Stimulated activated CD4-positive, alpha-beta T cell treated with anti-CD3 and anti-CD28 coated beads, Interleukin-1b, Interleukin-23, amount 100 ng/mL, for 24 hours (primary cell): ENCODE data around the gene RASGRF2.

Experiments used
- DNase-seq, 4 experiments: peaks; one replicate each; pipeline ENCODE4 v3.0.0-alpha.2; 2020; ENCODE audit warnings: low read depth in 4 of 4, low spot score in 1 of 4

Gene RASGRF2, protein sequence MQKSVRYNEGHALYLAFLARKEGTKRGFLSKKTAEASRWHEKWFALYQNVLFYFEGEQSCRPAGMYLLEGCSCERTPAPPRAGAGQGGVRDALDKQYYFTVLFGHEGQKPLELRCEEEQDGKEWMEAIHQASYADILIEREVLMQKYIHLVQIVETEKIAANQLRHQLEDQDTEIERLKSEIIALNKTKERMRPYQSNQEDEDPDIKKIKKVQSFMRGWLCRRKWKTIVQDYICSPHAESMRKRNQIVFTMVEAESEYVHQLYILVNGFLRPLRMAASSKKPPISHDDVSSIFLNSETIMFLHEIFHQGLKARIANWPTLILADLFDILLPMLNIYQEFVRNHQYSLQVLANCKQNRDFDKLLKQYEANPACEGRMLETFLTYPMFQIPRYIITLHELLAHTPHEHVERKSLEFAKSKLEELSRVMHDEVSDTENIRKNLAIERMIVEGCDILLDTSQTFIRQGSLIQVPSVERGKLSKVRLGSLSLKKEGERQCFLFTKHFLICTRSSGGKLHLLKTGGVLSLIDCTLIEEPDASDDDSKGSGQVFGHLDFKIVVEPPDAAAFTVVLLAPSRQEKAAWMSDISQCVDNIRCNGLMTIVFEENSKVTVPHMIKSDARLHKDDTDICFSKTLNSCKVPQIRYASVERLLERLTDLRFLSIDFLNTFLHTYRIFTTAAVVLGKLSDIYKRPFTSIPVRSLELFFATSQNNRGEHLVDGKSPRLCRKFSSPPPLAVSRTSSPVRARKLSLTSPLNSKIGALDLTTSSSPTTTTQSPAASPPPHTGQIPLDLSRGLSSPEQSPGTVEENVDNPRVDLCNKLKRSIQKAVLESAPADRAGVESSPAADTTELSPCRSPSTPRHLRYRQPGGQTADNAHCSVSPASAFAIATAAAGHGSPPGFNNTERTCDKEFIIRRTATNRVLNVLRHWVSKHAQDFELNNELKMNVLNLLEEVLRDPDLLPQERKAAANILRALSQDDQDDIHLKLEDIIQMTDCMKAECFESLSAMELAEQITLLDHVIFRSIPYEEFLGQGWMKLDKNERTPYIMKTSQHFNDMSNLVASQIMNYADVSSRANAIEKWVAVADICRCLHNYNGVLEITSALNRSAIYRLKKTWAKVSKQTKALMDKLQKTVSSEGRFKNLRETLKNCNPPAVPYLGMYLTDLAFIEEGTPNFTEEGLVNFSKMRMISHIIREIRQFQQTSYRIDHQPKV (N-terminal part only)

DNA sequence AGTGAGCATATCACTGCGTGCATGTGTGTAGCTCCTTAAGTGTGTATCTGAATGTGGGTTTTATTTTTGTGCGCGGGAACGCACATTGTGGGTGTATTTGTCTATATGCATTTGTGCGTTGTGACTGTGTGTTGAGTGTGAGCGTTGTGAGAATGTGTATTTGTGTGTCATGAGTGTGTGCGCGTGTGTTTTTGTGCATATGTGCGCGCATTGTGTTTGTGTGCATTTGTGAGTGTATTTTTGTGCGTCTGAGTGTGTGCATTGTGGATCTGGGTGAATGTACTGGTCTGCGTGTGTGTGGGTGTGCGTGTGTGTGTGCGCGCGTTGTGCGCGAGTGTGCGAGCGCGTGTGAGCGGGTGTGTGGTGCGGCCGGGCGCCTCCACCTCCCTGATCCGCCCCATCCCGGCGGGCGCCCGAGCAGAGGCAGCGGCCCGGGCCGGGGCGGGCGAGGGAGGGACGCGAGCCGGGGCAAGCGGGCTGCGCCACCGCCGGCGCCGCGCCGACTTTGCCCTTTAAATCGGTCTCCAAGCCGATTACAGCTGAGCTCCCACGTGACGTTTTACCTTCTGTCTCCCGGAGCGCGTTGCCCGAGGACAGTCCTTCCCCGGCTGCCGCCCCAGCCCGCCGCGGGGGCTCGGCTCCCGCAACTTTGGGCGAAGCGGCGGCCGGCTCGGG is at the start of gene RASGRF2:
TSS of gene RASGRF2 (plus strand) at position 596 of the 675 bp plus-strand sequence. CDS start 376 bp downstream, outside the sequence.
- DNase-seq: peak in 3 of 4 experiments; percentile 9 to 25 (median 25)

DNA sequence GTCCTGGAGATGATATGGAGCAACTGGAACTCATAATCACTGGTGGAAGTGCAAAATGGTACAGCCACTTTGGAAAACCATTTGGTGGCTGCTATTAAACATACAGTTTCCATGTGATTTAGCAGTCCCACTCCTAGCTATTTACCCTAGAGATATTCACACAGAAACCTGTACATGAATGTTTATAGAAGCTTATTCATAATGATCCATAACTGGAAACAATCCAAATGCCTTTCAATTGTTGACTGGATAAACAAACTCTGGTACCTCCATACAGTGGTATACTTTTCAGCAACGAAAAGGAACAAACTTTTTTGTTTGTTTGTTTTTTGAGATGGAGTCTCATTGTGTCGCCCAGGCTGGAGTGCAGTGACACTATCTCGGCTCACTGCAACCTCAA is 47.7 kb upstream of the RASGRF2 start:
- no peak for DNase-seq

DNA sequence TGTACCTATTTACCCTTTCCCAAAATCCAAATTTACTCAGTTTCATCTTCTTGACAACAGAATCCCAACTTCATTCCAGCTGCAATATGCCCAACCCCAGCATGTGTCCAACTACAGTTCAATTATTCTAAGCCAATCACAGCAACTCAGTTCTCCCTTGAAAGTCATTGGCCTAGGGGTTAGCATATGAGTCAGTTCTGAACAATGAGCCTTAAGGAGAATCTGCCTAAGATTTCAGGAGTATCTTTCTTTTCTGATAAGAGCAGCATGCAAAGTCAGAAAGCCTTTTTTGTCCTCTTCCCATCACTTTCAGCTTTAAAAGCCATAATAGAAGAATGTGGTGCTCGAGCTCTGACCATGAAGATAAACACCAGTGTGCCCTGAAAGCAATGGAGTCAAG is 44.4 kb upstream of the RASGRF2 start:
- no peak for DNase-seq

DNA sequence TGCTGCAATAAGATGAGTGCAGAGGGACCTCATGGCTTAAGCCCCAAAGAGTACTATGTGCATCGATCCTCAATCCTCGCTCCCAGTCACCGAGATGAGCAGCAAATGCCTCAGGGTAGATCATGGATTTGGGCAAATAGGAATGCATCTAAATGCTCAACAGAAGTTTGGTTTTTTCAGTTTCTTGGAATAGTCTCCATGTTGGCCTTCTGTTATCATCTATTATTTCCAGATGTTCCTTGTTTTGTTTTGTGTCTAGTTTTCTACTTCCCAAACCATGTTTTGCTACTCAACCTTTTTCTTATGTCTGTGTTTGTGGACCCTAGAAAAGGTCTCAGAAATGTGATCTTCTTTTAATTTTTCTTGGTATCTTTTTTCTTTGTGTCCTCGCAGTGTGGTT is 43.5 kb upstream of the RASGRF2 start:
- no peak for DNase-seq

DNA sequence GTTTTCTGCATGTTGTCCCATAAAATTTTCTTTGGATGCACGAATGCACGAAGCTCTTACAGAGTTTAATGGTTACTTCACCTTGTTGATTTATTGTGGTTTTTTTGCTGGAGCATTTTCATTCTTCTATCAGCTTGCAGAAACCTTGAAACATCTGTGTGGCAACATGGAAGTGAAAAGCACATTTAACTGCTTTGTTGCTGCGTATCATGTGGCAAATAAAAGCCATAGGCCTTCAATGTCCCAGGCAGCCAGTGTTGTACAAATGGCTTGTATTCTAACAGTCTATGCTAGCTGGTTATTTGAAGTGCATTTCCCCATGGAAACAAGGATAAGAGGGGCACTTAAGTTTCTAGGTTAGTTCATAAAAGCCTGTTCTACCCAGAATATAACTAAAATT is 42.5 kb upstream of the RASGRF2 start:
- DNase-seq: no peak

DNA sequence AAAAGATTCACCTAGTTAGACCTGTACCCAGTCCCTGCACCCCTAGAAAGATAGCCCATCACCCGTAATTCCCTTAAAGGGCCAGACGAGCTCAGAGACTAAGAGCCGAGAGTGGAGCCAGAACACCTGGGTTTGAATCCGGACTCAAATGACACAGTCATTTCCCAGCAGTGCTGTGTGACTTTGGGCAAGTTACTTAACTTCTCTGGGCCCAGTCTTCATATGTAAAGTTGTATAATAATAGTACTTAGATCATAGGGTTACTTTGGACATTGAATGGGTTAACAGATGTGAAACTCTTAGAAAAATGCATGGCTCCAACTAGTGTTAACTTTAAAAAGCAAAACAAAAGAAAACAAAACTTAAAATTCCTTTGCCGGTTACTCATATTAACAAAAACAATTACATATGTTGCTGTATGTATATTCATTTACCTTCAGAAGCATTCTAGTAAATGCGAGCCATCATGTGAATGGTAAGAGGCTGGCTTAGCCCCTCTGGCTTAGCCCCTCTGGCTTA is 40.4 kb upstream of the RASGRF2 start:
- no peak for DNase-seq

DNA sequence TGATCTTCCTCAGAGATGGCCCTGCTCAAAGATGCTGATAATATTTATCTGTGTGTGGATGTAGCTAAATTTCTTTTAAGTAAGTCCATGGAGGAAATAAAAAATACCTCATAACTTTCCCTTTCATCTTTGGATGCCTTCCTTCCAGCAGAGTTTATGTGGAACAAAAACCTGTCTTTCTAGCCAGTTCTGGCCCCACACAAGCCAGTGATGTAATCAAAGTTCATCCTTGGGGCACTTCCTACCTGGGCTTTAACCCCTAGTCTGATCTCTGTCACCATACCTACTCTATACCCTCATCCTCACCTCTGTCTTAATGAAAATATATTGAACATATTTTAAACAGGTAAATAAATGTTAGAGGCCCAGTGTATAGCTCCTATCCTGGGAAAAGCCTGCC is 39.8 kb upstream of the RASGRF2 start:
- no peak for DNase-seq

DNA sequence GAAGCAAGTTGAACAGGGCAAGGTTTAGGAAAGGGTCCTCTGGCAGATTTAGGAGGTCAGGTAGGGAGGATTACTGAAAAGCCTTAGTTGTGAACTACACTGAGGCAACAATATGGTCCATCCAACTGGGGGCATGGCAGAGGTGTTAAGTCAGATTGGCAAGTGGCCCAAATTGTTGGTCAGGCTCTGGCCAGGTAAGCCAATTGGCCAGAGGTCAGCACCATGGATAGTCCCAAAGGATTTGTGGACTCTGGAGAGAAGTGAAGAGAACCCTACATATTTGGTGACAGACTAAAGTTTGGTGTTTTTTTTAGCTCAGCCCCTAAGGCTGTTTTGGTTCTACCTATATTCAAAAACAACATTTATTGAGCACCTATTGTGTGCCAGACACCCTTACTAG is 39.1 kb upstream of the RASGRF2 start:
- no peak for DNase-seq

DNA sequence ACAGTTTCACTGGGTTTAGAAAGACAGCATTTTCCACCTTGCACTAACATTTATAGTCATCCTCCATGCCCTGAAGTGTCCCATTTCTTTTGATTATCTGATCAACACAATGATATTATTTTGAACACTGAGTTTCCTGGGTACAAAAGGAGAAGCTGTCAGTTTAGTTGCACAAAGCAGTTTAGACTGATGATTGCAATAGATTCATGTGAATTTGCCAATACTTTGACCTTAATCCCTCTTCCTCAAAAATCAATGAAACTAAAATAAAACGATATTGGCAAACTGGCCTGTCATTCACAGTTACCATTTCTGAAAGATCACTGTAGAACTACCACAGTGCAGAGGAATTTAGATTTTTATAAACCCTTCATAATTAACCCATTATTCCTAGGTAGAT is 34.2 kb upstream of the RASGRF2 start:
- no peak for DNase-seq

DNA sequence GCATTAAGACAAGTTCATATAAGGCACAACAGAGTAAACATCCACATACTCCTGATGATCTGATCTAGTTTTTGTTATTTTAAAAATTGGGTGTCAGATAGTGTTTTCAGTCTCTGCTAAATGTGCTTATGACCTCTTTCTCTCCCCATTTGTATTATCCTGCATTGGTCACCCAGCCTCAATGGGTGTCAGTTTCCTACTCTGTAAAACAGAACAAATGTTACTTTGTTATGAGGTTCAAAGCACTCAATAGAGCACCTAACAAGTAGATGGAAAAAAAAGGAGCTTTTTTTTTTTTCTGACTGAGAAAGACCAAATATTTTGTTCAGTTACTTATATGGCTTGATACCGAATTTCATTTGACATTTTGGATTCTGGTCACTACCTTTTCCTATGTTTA is 33.6 kb upstream of the RASGRF2 start:
- DNase-seq: no peak

DNA sequence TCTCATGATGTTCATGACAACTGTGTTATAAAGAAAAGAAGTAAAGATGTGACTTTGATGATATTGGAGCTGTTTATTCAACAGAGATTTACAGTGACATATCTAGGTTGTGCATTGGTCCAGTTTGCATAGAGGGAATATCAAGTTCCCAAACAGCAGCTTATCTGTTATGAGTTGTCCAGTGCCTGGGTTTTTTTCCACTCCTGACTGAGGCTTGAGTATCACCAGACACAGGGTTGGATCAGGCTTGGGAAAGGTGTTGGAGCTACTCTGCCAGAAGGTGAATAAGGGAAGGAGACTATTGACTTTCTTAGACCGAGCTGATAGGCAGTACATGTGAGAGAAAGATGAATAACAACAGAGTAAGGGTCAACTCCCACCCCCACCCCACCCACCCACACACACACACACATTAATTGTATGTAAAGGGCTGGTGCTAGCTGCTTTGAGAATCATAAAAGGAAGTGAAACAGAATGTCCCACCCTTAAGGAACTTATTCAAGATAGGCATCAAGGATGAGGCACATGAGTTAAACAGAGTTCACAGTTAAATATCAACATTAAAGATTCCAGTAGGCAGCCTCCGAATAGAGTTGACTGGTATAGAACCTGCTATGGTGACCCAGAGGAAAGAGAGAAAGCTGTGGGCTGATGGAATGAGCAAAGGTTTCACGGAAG is 33.0 kb upstream of the RASGRF2 start:
- DNase-seq: no peak

DNA sequence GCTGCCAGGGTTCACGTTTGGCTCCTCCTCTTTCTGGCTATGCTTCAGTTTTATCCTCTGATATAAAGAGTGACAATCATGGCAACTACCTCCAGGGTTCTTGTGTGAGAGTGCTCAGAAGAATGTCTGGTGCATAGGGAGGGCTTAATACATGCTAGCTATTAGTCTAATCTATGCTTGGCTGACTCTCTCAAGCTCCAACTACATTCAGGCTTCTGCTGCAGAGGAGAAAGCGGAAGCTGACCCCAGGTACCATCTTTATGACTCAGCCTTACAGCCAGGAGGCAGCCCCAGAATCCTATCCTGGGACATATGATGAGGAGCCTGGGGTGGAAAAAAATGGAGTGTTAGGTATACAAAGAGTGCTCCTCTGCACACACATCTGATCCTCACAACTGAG is 32.1 kb upstream of the RASGRF2 start:
- DNase-seq: no peak

DNA sequence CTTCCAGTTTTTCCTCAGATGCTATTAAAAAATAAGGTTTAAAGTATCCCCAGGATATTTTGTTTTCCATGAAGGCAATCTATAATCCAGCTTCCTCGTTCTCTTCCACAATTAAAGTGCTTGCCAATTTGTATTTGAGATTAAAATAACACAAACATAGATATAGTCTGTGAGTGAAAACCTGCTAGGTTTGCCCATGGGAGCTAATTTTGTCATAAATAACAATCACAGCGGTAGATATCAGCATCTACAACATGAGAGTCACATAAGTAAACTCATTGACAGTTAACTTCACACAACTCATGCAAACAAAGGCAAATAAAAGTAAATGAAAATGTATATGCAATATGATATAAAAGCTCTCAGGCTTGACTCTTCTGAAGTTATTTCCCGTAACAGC is 29.2 kb upstream of the RASGRF2 start:
- DNase-seq: no peak

DNA sequence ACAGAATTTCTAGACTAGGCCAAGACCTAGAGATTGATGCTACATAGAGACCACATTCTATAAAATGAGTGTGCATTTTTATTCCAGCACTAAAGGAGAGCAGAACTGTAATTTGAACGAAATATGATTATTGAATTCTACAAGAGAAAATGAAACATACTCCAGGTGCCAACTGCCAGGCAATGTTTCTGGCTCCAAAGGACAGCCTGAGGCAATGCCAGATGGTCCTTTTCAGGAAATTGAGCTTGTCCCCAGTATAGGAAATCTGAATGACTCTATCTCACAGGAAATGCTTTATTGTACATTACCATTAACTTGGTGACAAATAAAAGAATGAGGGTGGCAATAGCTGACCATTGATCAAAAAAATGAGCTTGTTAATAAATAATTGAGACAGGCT is 28.8 kb upstream of the RASGRF2 start:
- no peak for DNase-seq

DNA sequence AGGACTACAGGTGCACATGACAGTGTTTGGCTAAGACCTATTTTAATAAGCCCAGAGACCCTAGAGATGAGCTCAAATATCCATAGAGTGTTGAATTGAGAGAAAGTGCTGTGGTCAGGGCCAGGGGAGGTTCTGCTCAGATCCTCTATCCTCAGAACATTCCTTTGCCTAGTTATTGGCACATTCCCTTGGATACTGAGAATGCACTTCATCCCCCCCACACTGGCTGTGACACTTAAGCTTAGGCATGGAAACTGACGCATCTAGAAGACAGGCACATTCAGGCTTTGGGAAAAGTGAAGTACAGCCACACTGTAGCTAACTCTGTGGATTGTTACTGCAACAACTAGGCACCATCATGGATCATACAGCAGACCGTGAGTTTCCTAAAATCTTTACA is 27.1 kb upstream of the RASGRF2 start:
- DNase-seq: no peak

DNA sequence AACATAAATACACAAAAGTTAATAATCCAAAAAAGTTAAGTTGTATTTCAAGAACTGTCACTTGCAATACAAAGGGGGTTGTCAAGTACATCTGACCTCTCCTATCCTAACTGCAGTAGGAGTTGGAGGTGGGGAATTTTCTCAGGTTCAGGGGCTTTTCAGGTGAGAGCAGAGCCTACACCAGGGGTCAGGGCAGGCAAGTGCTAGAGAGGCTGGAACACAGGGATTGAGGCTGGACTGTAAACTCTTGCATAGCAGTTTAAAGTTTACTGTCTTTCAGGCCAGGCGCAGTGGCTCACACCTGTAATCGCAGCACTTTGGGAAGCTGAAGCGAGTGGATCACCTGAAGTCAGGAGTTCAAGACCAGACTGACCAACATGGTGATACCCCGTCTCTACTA is 25.4 kb upstream of the RASGRF2 start:
- no peak for DNase-seq

DNA sequence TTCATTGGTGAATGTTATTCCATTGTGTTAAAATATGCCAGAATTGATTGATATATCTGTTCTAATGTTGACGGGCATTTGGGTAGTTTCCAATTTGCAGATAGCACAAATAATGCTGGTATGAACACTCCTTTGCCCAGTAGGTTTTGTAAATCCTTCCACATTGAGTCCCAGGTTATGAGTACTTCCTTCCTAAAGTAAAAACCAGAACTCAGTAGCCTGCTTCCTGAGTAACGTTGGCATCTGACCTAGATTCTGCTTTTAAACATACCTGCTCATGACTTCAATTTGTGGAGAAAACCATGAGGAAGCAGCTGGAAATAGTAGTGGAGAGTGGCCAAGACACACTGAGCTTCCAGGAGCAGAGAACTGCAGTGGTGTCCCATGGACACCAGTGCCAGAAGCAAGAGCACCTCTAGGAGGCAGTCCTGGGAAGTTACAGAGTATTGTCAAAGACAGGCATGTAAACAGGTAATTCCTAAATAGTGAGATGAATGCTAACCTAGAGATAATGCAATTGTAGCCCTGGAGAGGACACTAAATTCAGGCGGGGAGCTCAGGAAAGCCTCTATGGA is 24.3 kb upstream of the RASGRF2 start:
- DNase-seq: no peak

DNA sequence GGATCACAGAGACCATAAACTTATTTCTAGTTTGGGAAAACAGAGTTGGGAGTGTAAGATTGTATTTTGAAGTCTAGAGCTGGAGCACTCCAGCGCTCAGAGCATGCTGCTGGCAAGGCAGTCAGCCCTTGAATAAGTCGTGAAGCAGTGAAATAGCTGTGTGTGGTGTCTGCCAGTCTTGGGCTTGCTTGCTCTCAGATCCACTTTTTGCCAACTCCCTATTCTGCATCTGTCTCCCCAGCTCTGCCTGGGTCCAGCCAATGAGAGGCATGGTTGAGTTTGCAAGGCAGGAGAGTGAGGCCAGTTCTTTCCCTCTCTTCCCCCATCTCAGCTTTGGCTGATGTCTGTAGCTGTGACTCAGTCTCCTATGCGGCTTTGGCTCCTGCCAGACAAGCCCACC is 23.3 kb upstream of the RASGRF2 start:
- no peak for DNase-seq

DNA sequence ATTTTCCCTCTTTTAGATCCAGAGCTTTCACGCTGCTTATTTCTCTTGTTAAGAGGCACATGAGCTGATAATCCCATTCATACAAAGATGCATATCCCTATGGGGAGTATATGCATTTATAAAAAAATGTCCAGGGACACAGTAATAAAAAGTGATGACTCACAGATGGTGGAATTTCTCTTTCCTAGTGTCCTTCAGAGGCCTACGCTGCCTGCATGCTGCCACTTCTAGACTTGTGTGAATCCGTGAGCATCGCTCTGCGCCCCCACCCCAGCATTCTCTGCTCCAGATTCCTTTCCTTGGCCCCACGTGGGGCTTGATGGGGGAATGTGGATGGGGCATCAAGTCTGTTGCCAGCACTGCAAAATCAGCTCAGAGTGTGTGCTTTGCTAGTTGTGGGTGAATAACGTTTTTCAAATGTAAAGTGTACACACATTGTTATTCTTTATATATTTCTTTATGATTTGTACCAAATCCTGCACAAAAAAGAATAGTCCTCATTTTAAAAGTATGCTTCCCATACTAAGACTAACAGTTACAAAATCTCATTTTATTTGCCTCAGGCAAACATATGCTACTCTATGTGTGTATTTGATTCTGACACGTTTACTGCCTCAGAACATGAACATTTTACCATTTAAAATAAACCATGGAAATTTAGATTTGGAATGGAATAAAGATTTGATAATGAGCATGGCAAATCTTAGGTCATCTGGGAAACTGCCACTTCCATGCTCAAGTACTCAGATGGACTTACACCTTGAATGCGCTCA is 22.4 kb upstream of the RASGRF2 start:
- DNase-seq: no peak
